Thyroid gland (tissue), 4 donors: ENCODE results near the gene GAK.

Source experiments
- POLR2A ChIP-seq, 2 donors: fragments of 450-650 bp; IDR thresholded peaks; one replicate each; pipeline ENCODE4 v1.6.1; 2017; ENCODE audit warnings: antibody characterized with exemption in 2 of 2, mild to moderate bottlenecking in 2 of 2, moderate library complexity in 1 of 2
- TF ChIP-seq, protein P1 (sequence below), 6 experiments: fragments of 200-600 bp in 3 of 6; fragments of 450-650 bp in 3 of 6; sonication (generic) in 3 of 6; IDR thresholded peaks; one replicate each; pipeline ENCODE4 v1.5.1; 2016 to 2019; ENCODE audit warnings: antibody characterized with exemption in 6 of 6, mild to moderate bottlenecking in 2 of 6, inconsistent platforms in 1 of 6, moderate library complexity in 1 of 6

GRCh38 chr4:950136-951020 is 18.3 kb upstream of the GAK start:
- TF ChIP-seq, protein P1, sequence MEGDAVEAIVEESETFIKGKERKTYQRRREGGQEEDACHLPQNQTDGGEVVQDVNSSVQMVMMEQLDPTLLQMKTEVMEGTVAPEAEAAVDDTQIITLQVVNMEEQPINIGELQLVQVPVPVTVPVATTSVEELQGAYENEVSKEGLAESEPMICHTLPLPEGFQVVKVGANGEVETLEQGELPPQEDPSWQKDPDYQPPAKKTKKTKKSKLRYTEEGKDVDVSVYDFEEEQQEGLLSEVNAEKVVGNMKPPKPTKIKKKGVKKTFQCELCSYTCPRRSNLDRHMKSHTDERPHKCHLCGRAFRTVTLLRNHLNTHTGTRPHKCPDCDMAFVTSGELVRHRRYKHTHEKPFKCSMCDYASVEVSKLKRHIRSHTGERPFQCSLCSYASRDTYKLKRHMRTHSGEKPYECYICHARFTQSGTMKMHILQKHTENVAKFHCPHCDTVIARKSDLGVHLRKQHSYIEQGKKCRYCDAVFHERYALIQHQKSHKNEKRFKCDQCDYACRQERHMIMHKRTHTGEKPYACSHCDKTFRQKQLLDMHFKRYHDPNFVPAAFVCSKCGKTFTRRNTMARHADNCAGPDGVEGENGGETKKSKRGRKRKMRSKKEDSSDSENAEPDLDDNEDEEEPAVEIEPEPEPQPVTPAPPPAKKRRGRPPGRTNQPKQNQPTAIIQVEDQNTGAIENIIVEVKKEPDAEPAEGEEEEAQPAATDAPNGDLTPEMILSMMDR (IDR thresholded peaks at IDR 0.05): no peak
- TF ChIP-seq POLR2A (IDR thresholded peaks at IDR 0.05): no peak
